OCI-LY7 (cell line): ENCODE results near the gene LIX1.

Experiments
- EZH2phosphoT487 ChIP-seq: fragments of 200-600 bp; sonication (generic); IDR thresholded peaks from 2 replicates; pipeline ENCODE4 v1.6.1; 2018; ENCODE audit warnings: low read depth, borderline replicate concordance, mild to moderate bottlenecking, mixed run types, antibody characterized with exemption, low read length, moderate library complexity, mixed read lengths
- TF ChIP-seq, protein P1 (sequence below): fragments of 200-600 bp; sonication (generic); conservative IDR thresholded peaks from 2 replicates; pipeline ENCODE4 v1.5.1; 2014; ENCODE audit warnings: mild to moderate bottlenecking, antibody characterized with exemption, low read length, moderate library complexity, mixed read lengths

DNA sequence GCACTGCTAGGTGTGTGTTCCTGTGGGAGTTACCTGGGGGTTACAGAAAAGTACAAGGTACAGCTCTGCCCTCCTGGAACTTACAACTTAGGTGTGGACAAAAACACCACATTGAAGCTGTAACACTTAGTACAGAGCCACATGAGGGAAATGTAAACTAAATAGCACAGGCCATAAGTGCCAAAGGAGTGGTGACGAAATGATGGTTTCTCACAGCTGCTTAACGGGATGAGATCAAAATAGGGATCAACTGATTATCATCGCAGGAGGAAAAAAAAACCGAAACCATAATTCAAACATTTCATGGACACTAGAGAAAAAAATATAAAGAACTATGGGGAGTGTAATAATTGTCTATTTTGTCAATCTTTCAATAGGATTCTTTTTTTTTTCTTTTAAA is 5.9 kb downstream of the LIX1 start:
- TF ChIP-seq EZH2phosphoT487, result no peak
- TF ChIP-seq, protein P1, sequence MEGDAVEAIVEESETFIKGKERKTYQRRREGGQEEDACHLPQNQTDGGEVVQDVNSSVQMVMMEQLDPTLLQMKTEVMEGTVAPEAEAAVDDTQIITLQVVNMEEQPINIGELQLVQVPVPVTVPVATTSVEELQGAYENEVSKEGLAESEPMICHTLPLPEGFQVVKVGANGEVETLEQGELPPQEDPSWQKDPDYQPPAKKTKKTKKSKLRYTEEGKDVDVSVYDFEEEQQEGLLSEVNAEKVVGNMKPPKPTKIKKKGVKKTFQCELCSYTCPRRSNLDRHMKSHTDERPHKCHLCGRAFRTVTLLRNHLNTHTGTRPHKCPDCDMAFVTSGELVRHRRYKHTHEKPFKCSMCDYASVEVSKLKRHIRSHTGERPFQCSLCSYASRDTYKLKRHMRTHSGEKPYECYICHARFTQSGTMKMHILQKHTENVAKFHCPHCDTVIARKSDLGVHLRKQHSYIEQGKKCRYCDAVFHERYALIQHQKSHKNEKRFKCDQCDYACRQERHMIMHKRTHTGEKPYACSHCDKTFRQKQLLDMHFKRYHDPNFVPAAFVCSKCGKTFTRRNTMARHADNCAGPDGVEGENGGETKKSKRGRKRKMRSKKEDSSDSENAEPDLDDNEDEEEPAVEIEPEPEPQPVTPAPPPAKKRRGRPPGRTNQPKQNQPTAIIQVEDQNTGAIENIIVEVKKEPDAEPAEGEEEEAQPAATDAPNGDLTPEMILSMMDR, result no peak
